Measurements from ENCODE around the gene B4GALNT2. TPM values are rescaled to one million over a fixed set of nuclear protein-coding genes. Genes with fewer than 3 reads are reported as not detected.
"Not testable (repeated sequence)": the region's sequence is repeated elsewhere in the genome, so short reads cannot be mapped to it uniquely, and the experiment has no call there.

Gene B4GALNT2
- total RNA-seq, 1 donor from 2014 or later = 0.98 TPM

GRCh38 chr17:49121696-49122292 lies 10.8 kb upstream of the B4GALNT2 start:
- no peaks in the 10 kb centered on the region for H3K4me1 Mint-ChIP-seq (ENCODE audit: low read depth, unreplicated experiment)
- no peak for DNase-seq
- no peak overlapping the region for H3K27ac Mint-ChIP-seq (ENCODE audit: unreplicated experiment)
- H3K36me3 Mint-ChIP-seq (ENCODE audit: unreplicated experiment) = peaks cover 10% of the 10 kb centered on the region
- no peak for TF ChIP-seq CTCF (IDR thresholded peaks at IDR 0.05; ENCODE audit: partially characterized antibody, unreplicated experiment)
- H3K4me3 Mint-ChIP-seq (ENCODE audit: unreplicated experiment) = no peak overlapping the region
- peaks cover 9% of the 10 kb centered on the region for H3K9me3 Mint-ChIP-seq (ENCODE audit: unreplicated experiment)
- H3K27me3 Mint-ChIP-seq (ENCODE audit: unreplicated experiment) = peaks cover 6% of the 10 kb centered on the region

- no peak for DNase-seq
- Mint-ChIP-seq H3K4me3 (ENCODE audit: unreplicated experiment) (no peak overlapping the region), H3K27ac (ENCODE audit: unreplicated experiment) (no peak overlapping the region), H3K9me3 (ENCODE audit: unreplicated experiment) (peaks cover 9% of the 10 kb centered on the region), H3K36me3 (ENCODE audit: unreplicated experiment) (peaks cover 10% of the 10 kb centered on the region), H3K27me3 (ENCODE audit: unreplicated experiment) (peaks cover 6% of the 10 kb centered on the region), H3K4me1 (ENCODE audit: low read depth, unreplicated experiment) (no peaks in the 10 kb centered on the region)
- no peak for TF ChIP-seq CTCF (IDR thresholded peaks at IDR 0.05; ENCODE audit: partially characterized antibody, unreplicated experiment)
Observed at GRCh38 chr17:49122566-49122965, 10.0 kb upstream of the B4GALNT2 start.

GRCh38 chr17:49123061-49123460 lies 9.5 kb upstream of the B4GALNT2 start:
- Mint-ChIP-seq H3K27ac (ENCODE audit: unreplicated experiment) (no peak overlapping the region), H3K9me3 (ENCODE audit: unreplicated experiment) (peaks cover 9% of the 10 kb centered on the region), H3K4me3 (ENCODE audit: unreplicated experiment) (no peak overlapping the region), H3K36me3 (ENCODE audit: unreplicated experiment) (peaks cover 13% of the 10 kb centered on the region), H3K27me3 (ENCODE audit: unreplicated experiment) (peaks cover 6% of the 10 kb centered on the region), H3K4me1 (ENCODE audit: low read depth, unreplicated experiment) (no peaks in the 10 kb centered on the region)
- TF ChIP-seq CTCF (IDR thresholded peaks at IDR 0.05; ENCODE audit: partially characterized antibody, unreplicated experiment) = no peak
- no peak for DNase-seq

GRCh38 chr17:49125449-49125848 lies 7.1 kb upstream of the B4GALNT2 start:
- Mint-ChIP-seq H3K9me3 (ENCODE audit: unreplicated experiment) (peaks cover 11% of the 10 kb centered on the region), H3K27ac (ENCODE audit: unreplicated experiment) (no peak overlapping the region), H3K36me3 (ENCODE audit: unreplicated experiment) (peaks cover 25% of the 10 kb centered on the region), H3K4me1 (ENCODE audit: low read depth, unreplicated experiment) (no peaks in the 10 kb centered on the region), H3K4me3 (ENCODE audit: unreplicated experiment) (no peak overlapping the region), H3K27me3 (ENCODE audit: unreplicated experiment) (peaks cover 6% of the 10 kb centered on the region)
- no peak for DNase-seq
- no peak for TF ChIP-seq CTCF (IDR thresholded peaks at IDR 0.05; ENCODE audit: partially characterized antibody, unreplicated experiment)

- not testable (repeated sequence) for H3K4me1 Mint-ChIP-seq (ENCODE audit: low read depth, unreplicated experiment); DNase-seq; H3K27me3 Mint-ChIP-seq (ENCODE audit: unreplicated experiment); H3K4me3 Mint-ChIP-seq (ENCODE audit: unreplicated experiment)
- Mint-ChIP-seq H3K36me3 (ENCODE audit: unreplicated experiment) (peaks cover 23% of the 10 kb centered on the region), H3K9me3 (ENCODE audit: unreplicated experiment) (peaks cover 11% of the 10 kb centered on the region), H3K27ac (ENCODE audit: unreplicated experiment) (peak overlapping the region; percentile 76)
Observed at GRCh38 chr17:49126183-49126859, 6.2 kb upstream of the B4GALNT2 start.

- not testable (repeated sequence) for H3K9me3 Mint-ChIP-seq (ENCODE audit: unreplicated experiment); H3K4me3 Mint-ChIP-seq (ENCODE audit: unreplicated experiment)
Observed at GRCh38 chr17:49129359-49129950, 3.1 kb upstream of the B4GALNT2 start.

More at GRCh38 chr17:49129359-49129950, 3.1 kb upstream of the B4GALNT2 start:
- H3K36me3 Mint-ChIP-seq (ENCODE audit: unreplicated experiment) = peaks cover 14% of the 10 kb centered on the region
- not testable (repeated sequence) for H3K4me1 Mint-ChIP-seq (ENCODE audit: low read depth, unreplicated experiment); DNase-seq; H3K27ac Mint-ChIP-seq (ENCODE audit: unreplicated experiment); H3K27me3 Mint-ChIP-seq (ENCODE audit: unreplicated experiment)

Data from glutamatergic neuron (in vitro differentiated cells).